Naive thymus-derived CD8-positive, alpha-beta T cell (primary cell): ENCODE measurements around the gene TBCEL. TPM values are rescaled to one million over a fixed set of nuclear protein-coding genes. Genes with fewer than 3 reads are reported as not detected.
A peak's percentile ranks its signal among the peaks of the same experiment; 100 is the strongest.

Source experiments
- ATAC-seq, 2 donors: fragments of 150-1000 bp; cut with Tn5 transposase in 1 of 2; sonication (Bioruptor Pico), chemical (Tn5 transposase) in 1 of 2; 1 replicate in 1 of 2; 2 replicates in 1 of 2; pipeline ENCODE4 v1.10.0; 2021; ENCODE audit warnings: mild to moderate bottlenecking in 2 of 2, moderate library complexity in 2 of 2
- POLR2A ChIA-PET: fragments of 350-600 bp; sonication (Branson Sonifier 250); formaldehyde crosslinking; loops from one replicate; lab custom pipeline; 2021; ENCODE audit warnings: antibody characterized with exemption; lab: Charles Lee
- DNase-seq, 10 donors: peaks; one replicate each; pipeline versions ENCODE4 v3.0.0 to v3.0.0-alpha.2; 2020 to 2022
- H3K27ac Mint-ChIP-seq, 10 donors: one replicate each; pipeline ENCODE4 v1.8.0; 2020 to 2022; ENCODE audit warnings: mild to moderate bottlenecking in 10 of 10, mixed read lengths in 10 of 10, moderate library complexity in 4 of 10, inconsistent platforms in 1 of 10
- H3K27me3 Mint-ChIP-seq, 5 donors: one replicate each; pipeline ENCODE4 v1.8.0; 2021 to 2022; ENCODE audit warnings: mixed read lengths in 5 of 5
- H3K36me3 Mint-ChIP-seq, 3 donors: one replicate each; pipeline ENCODE4 v1.8.0; 2020 to 2022; ENCODE audit warnings: mixed read lengths in 3 of 3, mild to moderate bottlenecking in 2 of 3, inconsistent platforms in 1 of 3
- H3K4me1 Mint-ChIP-seq, 4 donors: one replicate each; pipeline ENCODE4 v1.8.0; 2021 to 2022; ENCODE audit warnings: mixed read lengths in 4 of 4
- H3K4me3 Mint-ChIP-seq, 10 donors: one replicate each; pipeline ENCODE4 v1.8.0; 2020 to 2022; ENCODE audit warnings: mild to moderate bottlenecking in 10 of 10, mixed read lengths in 10 of 10, moderate library complexity in 6 of 10, inconsistent platforms in 1 of 10
- H3K9me3 Mint-ChIP-seq, 9 donors: one replicate each; pipeline ENCODE4 v1.8.0; 2020 to 2022; ENCODE audit warnings: mixed read lengths in 9 of 9, mild to moderate bottlenecking in 3 of 9, inconsistent platforms in 1 of 9, moderate library complexity in 1 of 9
- polyA plus RNA-seq, 3 donors: library from polyadenylated mRNA; unstranded; fragments of 300-500 nt; fragmentation: Illumina TruSeq; gene quantifications; one replicate each; pipeline ENCODE4 v1.2.3, GENCODE V29; 2021
- total RNA-seq, 8 experiments: library from RNA in 2 of 8; stranded (reverse) in 2 of 8; gene quantifications; one replicate each; pipeline ENCODE4 v1.2.3 and lab custom pipeline; 2021 to 2026

TBCEL gene
- total and polyA plus RNA-seq, 5 experiments from 2014 or later = 2.2 to 29.2 (median 4.5) TPM

DNA sequence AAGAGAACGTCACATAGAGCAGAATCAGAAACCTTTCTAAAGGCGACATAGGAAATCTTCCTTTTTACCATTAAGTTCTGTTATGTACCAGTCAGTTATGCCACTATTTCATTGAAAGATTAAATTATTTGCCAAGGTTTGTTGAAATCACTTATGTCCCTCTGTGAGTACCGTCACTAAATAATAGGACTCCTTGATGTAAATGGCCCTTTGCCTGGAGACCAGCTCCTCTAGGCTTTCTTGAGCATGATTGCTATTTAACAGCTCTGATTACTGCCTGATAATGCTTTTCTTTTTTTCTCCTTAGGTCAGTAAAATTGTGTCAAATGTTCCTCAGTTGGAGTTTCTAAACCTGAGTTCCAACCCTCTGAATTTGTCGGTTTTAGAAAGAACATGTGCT lies 29.3 kb downstream of the TBCEL start:
- Mint-ChIP-seq H3K9me3 (no peaks in the 10 kb centered on the region), H3K27ac (no peak overlapping the region), H3K36me3 (peaks cover 10 to 86% (median 44%) of the 10 kb centered on the region in 3 donors), H3K4me1 (no peaks in the 10 kb centered on the region), H3K27me3 (no peaks in the 10 kb centered on the region), H3K4me3 (no peak overlapping the region)
- no peak for DNase-seq
- POLR2A ChIA-PET = no interaction called here
- no peak for ATAC-seq

DNA sequence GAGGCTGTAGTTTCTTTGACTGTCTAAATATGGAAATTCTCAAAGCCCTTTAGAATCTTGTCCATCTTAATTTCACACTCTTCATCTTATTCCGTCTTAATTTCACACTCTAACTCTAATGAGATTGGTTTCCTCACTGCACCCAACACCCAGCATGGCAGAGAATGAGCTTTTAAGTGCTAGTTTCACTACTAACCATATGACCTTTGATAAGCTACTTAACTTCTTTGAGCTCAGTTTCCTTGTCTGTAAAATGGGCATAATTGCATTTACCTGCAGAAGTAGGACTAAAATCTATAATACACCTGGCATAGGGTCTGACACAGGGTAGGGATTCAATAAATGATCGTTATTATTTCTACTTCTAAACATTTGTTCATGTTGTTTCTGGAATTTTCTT lies 30.4 kb downstream of the TBCEL start:
- H3K36me3 Mint-ChIP-seq = peaks cover 12 to 85% (median 44%) of the 10 kb centered on the region in 3 donors
- no peak overlapping the region for H3K27ac Mint-ChIP-seq
- no peaks in the 10 kb centered on the region for H3K9me3 Mint-ChIP-seq
- ATAC-seq (no peak), DNase-seq (no peak)
- no peak overlapping the region for H3K4me3 Mint-ChIP-seq
- POLR2A ChIA-PET = no interaction called here
- no peaks in the 10 kb centered on the region for H3K4me1 Mint-ChIP-seq
- no peaks in the 10 kb centered on the region for H3K27me3 Mint-ChIP-seq

DNA sequence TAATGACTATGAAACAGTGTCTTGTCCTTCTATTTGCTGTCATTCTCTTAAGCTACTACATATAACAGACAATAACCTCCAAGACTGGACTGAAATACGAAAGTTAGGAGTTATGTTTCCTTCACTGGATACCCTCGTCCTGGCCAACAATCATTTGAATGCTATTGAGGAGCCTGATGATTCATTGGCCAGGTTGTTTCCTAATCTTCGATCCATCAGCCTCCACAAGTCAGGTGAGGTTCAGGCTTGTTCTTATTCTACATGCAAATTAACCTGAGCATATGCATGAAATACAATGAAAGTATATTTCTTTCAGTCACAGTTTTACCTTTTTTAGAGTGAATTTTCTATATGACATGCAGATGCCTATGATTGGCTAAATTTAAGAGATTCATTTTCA lies 31.2 kb downstream of the TBCEL start:
- POLR2A ChIA-PET = no interaction called here

DNA sequence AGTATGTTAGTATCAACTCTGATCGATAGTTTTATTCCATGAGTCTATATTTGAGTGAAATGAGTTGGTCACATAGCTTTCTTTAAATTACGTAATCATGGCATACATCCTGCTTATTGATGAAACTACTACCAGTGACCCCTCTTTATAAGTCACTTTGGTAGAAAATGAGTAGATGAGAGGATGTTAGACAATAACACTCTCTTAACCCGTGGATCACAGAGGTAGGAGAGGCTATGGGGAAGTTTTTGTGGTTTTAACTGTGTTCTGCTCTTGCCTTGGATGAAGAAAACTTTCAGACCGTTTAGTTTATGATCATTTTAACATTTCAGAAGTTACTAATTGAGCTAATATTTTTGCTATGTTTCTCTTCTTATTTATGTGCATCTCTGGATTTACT lies 34.0 kb downstream of the TBCEL start:
- H3K36me3 Mint-ChIP-seq = peaks cover 12 to 86% (median 51%) of the 10 kb centered on the region in 3 donors
- no peaks in the 10 kb centered on the region for H3K4me1 Mint-ChIP-seq
- H3K27me3 Mint-ChIP-seq = no peaks in the 10 kb centered on the region
- no peaks in the 10 kb centered on the region for H3K9me3 Mint-ChIP-seq
- DNase-seq (no peak), ATAC-seq (no peak)
- no peak overlapping the region for H3K4me3 Mint-ChIP-seq
- H3K27ac Mint-ChIP-seq = no peak overlapping the region
- POLR2A ChIA-PET = no interaction called here

More for the DNA sequence above, 31.2 kb downstream of the TBCEL start:
- Mint-ChIP-seq H3K27me3 (no peaks in the 10 kb centered on the region), H3K27ac (no peak overlapping the region), H3K4me3 (no peak overlapping the region), H3K36me3 (peaks cover 12 to 81% (median 46%) of the 10 kb centered on the region in 3 donors), H3K9me3 (no peaks in the 10 kb centered on the region), H3K4me1 (no peaks in the 10 kb centered on the region)
- DNase-seq (no peak), ATAC-seq (no peak)

DNA sequence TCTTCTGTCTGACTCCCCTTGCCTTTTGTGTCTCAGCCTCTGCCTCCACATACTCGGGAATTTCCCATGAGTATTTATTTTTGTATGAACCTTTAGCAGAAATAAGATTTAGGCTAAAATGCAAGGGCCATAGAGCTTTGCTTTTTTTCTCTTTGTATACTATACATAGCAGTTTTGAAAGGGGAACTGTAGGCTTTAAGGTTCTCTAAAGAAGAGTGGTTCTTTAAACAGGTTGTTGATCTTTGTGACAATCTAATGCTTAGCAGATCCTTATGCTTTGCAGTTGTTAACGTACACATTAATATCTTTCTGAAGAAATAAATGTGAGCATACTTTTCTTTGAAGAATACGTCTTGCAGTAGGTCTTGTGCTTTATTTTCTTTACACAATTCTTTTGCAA lies 35.0 kb downstream of the TBCEL start:
- peaks cover 12 to 85% (median 48%) of the 10 kb centered on the region in 3 donors for H3K36me3 Mint-ChIP-seq
- POLR2A ChIA-PET = interaction anchor here (0.5 kb wide), 1 partner anchor 44 kb away, joined by 6 read pairs; no protein-coding TSS in a partner anchor

DNA sequence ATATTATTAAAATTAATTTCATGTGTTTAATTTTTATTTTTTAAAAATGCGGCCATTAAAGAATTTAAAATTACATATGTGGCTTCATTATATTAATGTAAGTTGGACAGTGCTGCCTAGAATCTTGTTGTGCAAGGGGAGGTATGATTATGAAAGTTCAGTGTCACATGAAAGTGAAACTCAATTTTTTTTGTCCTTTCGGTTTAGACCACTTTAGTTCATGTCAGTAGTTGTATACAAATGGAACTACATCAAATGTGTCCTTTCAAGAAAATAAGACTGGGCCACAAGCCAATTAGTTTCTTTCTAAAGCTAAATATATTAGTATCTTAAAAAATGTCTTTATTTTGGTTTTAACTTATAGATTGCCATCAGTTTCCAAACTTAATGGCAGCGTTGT lies 35.7 kb downstream of the TBCEL start:
- no peak overlapping the region for H3K27ac Mint-ChIP-seq
- ATAC-seq = no peak
- peaks cover 12 to 85% (median 44%) of the 10 kb centered on the region in 3 donors for H3K36me3 Mint-ChIP-seq
- H3K9me3 Mint-ChIP-seq = no peaks in the 10 kb centered on the region
- H3K27me3 Mint-ChIP-seq = no peaks in the 10 kb centered on the region
- DNase-seq = no peak
- H3K4me1 Mint-ChIP-seq = no peaks in the 10 kb centered on the region
- no peak overlapping the region for H3K4me3 Mint-ChIP-seq
- POLR2A ChIA-PET = no interaction called here

More for the DNA sequence above, 35.0 kb downstream of the TBCEL start:
- H3K4me3 Mint-ChIP-seq = no peak overlapping the region
- H3K27ac Mint-ChIP-seq = peak overlapping the region in 1 of 10 donors; percentile 34
- no peaks in the 10 kb centered on the region for H3K9me3 Mint-ChIP-seq
- no peaks in the 10 kb centered on the region for H3K27me3 Mint-ChIP-seq
- no peak for DNase-seq
- no peak for ATAC-seq
- no peaks in the 10 kb centered on the region for H3K4me1 Mint-ChIP-seq

DNA sequence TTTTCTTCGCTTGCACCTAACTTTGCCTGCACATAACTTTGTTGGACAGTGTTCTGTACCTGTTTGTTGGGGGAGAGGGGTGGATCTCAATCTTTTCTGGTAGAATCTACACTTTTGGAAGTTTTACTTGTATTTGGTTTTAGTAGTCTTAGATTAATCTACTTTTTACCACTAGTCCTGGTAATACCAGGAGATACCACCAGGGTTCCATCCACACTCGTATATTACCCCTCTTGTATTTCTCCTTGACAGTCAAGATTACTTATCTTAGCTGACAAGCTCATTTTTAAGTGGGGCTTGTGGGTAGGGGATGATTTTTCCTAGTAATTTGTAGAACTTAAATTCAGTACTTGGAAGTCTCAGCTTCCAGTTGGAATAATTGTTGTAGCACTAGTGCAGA lies 39.8 kb downstream of the TBCEL start:
- H3K36me3 Mint-ChIP-seq = peaks cover 4 to 79% (median 42%) of the 10 kb centered on the region in 3 donors
- no peaks in the 10 kb centered on the region for H3K9me3 Mint-ChIP-seq
- POLR2A ChIA-PET = no interaction called here
- H3K27me3 Mint-ChIP-seq = no peaks in the 10 kb centered on the region
- peak overlapping the region in 1 of 10 donors; percentile 61 for H3K27ac Mint-ChIP-seq
- peaks cover 0 to 1% (median 0%) of the 10 kb centered on the region in 4 donors for H3K4me1 Mint-ChIP-seq
- ATAC-seq = no peak
- no peak overlapping the region for H3K4me3 Mint-ChIP-seq
- no peak for DNase-seq

DNA sequence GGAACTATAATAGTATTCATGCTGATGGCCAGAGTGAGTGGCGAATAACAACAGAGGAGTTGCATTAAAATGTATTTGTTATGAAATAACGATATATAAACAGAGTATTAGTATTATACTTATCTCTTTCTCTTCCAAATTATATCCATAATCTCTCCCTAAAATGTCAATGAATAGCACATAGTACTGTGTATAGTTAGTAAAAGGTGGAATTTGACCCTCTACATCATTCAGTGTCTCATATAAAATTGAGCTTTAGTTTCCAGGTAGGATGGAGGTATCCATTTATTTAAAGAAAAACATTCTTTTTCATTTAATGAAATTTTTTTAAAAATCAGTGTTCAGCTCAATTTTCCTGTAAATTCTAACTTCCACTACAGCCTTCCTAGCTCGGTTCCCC lies 42.7 kb downstream of the TBCEL start:
- POLR2A ChIA-PET = no interaction called here
- H3K4me3 Mint-ChIP-seq = no peak overlapping the region
- H3K27ac Mint-ChIP-seq = no peak overlapping the region
- DNase-seq (no peak), ATAC-seq (no peak)
- peaks cover 19 to 85% (median 58%) of the 10 kb centered on the region in 3 donors for H3K36me3 Mint-ChIP-seq
- H3K4me1 Mint-ChIP-seq = peaks cover 0 to 2% (median under 1%) of the 10 kb centered on the region in 4 donors
- no peaks in the 10 kb centered on the region for H3K27me3 Mint-ChIP-seq
- H3K9me3 Mint-ChIP-seq = peaks cover 0 to 10% (median 4%) of the 10 kb centered on the region in 9 donors

DNA sequence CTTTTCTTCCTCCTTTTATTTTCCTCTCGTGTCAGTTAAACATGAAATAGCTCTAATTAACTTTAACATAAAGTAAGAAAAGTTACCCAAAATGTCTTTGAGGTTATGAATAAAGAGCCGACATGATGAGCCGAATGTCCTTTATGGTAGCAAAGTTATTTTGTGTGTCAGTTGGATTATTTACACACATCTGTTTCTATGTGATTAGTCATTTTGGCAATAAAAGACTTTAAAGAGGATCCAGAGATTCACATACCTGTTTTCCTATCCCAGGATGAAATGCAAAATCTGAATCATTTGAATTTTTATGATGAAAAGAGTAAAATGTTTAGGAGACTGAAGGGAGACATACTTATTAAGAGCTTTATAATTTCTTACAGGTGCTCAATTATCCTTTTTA lies 43.1 kb downstream of the TBCEL start:
- ATAC-seq (no peak), DNase-seq (no peak)
- Mint-ChIP-seq H3K9me3 (peaks cover 0 to 10% (median 4%) of the 10 kb centered on the region in 9 donors), H3K4me1 (peaks cover 0 to 2% (median under 1%) of the 10 kb centered on the region in 4 donors), H3K36me3 (peaks cover 19 to 88% (median 58%) of the 10 kb centered on the region in 3 donors), H3K4me3 (no peak overlapping the region), H3K27ac (no peak overlapping the region), H3K27me3 (no peaks in the 10 kb centered on the region)
- POLR2A ChIA-PET = no interaction called here

DNA sequence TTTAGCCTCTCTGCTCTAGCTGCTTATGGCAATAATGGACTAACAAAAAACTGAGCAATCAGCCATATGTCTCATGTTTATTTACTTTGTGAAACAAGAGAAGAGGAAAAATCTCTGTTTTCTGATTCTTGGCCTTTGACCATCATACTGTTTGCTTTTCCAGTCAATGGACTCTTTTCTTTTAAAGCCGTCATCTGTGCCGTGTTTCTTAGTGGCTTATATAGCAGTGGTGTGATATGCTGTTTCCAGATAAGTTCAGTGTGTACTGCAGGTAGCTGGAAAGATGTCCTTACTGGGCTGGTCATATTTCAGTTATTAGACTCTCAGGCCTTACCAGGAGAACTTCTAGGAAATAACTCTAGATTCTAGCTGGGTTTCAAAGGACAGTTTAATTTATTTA lies 43.6 kb downstream of the TBCEL start:
- POLR2A ChIA-PET = no interaction called here
- DNase-seq = no peak
- H3K4me1 Mint-ChIP-seq = peaks cover 0 to 2% (median under 1%) of the 10 kb centered on the region in 4 donors
- H3K36me3 Mint-ChIP-seq = peaks cover 19 to 86% (median 58%) of the 10 kb centered on the region in 3 donors
- no peaks in the 10 kb centered on the region for H3K27me3 Mint-ChIP-seq
- no peak overlapping the region for H3K27ac Mint-ChIP-seq
- peaks cover 0 to 10% (median 4%) of the 10 kb centered on the region in 9 donors for H3K9me3 Mint-ChIP-seq
- H3K4me3 Mint-ChIP-seq = no peak overlapping the region
- no peak for ATAC-seq

DNA sequence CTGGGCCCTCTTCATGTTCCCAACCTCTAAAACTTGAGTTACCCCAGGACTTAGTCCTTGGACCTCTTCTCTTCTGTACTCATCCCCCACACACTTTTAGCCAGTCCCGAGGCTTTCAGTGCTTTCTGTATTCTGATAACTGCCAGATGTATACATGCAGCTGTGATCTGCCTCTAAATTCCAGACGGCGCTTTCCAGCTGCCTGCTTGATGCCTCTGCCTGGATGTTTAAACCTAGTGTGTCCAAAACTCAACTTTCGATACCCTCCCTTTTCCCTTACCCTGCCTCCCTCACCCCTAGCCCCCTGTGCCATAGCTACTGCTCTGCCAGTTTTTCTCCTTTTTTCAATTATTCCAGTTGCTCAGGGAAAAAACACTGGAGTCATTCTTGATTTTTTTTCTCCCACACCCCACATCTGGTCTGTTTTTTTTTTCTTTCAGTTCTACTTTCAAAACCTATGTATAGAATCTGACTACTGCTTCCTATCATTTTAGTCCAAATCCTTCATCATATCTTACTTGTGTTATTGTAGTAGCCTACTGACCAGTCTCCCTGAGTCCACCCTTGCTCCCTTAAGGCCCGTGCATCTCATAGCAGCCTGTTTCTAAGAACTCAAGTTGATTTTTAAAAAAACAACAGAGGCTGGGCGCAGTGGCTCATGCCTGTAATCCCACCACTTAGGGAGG lies 44.2 kb downstream of the TBCEL start:
- peaks cover 19 to 85% (median 57%) of the 10 kb centered on the region in 3 donors for H3K36me3 Mint-ChIP-seq
- POLR2A ChIA-PET = no interaction called here

DNA sequence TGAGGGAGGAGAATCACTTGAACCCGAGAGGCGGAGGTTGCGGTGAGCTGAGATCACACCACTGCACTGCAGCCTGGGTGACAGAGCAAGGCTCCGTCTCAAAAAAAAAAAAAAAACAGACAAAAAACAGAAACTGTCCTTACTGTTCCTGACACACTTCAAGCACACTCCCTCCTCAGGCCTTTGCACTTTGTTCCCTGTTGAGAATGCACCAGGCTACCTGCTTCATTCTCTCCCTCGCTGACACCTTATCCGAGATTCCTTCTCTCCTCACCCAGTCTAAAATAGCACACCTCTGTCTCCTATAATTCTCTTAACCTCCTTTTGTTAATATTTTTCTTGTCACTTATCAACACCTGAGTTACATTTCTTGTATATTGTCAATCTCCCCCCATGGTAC lies 44.9 kb downstream of the TBCEL start:
- Mint-ChIP-seq H3K27ac (peak overlapping the region in 1 of 10 donors; percentile 36), H3K27me3 (no peaks in the 10 kb centered on the region), H3K36me3 (peaks cover 19 to 78% (median 52%) of the 10 kb centered on the region in 3 donors), H3K9me3 (peaks cover 0 to 10% (median 4%) of the 10 kb centered on the region in 9 donors), H3K4me3 (no peak overlapping the region), H3K4me1 (peaks cover 0 to 2% (median under 1%) of the 10 kb centered on the region in 4 donors)
- ATAC-seq = no peak
- POLR2A ChIA-PET = no interaction called here
- DNase-seq = no peak

More for the DNA sequence above, 44.2 kb downstream of the TBCEL start:
- Mint-ChIP-seq H3K27me3 (no peaks in the 10 kb centered on the region), H3K4me3 (no peak overlapping the region), H3K9me3 (peaks cover 0 to 10% (median 4%) of the 10 kb centered on the region in 9 donors), H3K27ac (peak overlapping the region in 1 of 10 donors; percentile 43), H3K4me1 (peaks cover 0 to 2% (median under 1%) of the 10 kb centered on the region in 4 donors)
- DNase-seq (no peak), ATAC-seq (no peak)

DNA sequence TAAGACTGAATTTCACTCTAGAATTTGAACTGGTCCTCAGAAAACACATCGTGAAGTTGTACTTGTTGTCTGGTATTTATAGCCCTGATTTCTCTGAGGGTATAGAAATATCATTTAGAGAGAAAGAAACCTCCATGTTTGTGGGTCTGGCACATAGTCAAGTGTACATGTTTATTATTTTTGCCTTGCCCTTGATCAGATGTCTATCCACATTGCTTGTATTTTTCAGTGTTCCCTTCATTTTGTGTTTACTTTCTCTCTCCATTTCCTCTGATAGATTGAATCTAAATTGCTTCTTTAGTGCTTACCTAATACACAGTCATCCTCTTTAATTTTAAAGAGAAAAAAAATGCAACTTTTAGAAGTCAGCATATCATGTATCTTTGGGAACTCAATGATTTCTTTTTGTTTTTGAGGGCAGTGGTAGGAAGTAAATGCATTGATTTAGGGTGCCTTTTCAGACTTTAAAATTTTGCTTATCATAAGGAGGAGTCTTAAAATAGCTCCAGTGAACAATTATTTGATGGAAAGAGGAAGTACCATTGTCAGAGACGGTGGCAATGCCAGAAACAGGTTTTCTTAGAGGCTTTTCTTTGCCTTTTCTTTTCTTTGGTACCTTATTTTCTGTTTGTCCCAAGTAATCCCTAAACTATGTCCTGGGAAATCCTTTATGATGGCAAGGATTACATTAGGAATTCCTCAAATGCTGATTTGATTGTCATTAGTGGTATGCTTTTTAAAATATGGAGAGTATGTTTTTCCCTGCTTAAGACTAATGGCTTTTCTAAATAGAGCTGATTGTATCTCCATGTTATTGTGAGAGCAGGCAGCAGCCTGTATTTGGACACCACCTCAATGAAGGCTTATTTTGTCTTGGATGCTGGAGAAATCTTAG lies 47.3 kb downstream of the TBCEL start:
- H3K36me3 Mint-ChIP-seq = peaks cover 15 to 73% (median 47%) of the 10 kb centered on the region in 3 donors
- peaks cover 0 to 2% (median under 1%) of the 10 kb centered on the region in 4 donors for H3K4me1 Mint-ChIP-seq
- ATAC-seq (no peak), DNase-seq (no peak)
- H3K27me3 Mint-ChIP-seq = no peaks in the 10 kb centered on the region
- H3K27ac Mint-ChIP-seq = peak overlapping the region in 1 of 10 donors; percentile 80
- H3K4me3 Mint-ChIP-seq = no peak overlapping the region
- H3K9me3 Mint-ChIP-seq = peaks cover 0 to 10% (median 4%) of the 10 kb centered on the region in 9 donors
- POLR2A ChIA-PET = no interaction called here
